Neural cell (in vitro differentiated cells): ENCODE measurements around the gene TMEM212. TPM values are rescaled to one million over a fixed set of nuclear protein-coding genes. Genes with fewer than 3 reads are reported as not detected.

Experiments
- H2AFZ ChIP-seq: fragments of 200-600, 300-800 bp; sonication (generic), shearing (Covaris generic); 2 replicates; pipeline ENCODE4 v1.6.0; 2014; ENCODE audit warnings: low read depth, mild to moderate bottlenecking, antibody characterized with exemption, low read length, moderate library complexity
- H3F3A ChIP-seq: fragments of 200-600 bp; shearing (Covaris generic); 2 replicates; pipeline ENCODE4 v1.6.1; 2016; ENCODE audit warnings: mild to moderate bottlenecking, moderate library complexity, mixed read lengths, antibody characterized with exemption, low read length; ENCODE audit not compliant: insufficient read depth, poor library complexity, severe bottlenecking
- H3K27ac ChIP-seq: fragments of 200-600, 300-800 bp; sonication (generic), shearing (Covaris generic); 2 replicates; pipeline ENCODE4 v1.5.1; 2014; ENCODE audit warnings: mild to moderate bottlenecking, low read length, moderate library complexity
- H3K27me3 ChIP-seq: fragments of 300-800, 200-600 bp; sonication (generic), shearing (Covaris generic); 2 replicates; pipeline ENCODE4 v1.6.0; 2014; ENCODE audit warnings: mild to moderate bottlenecking, low read depth, low read length, moderate library complexity; ENCODE audit not compliant: insufficient read depth
- H3K36me3 ChIP-seq: fragments of 300-800, 200-600 bp; sonication (generic), shearing (Covaris generic); 2 replicates; pipeline ENCODE4 v1.5.1; 2014; ENCODE audit warnings: mild to moderate bottlenecking, antibody characterized with exemption, low read length, moderate library complexity; ENCODE audit not compliant: insufficient read depth
- H3K4me2 ChIP-seq: fragments of 300-800, 200-600 bp; sonication (generic), shearing (Covaris generic); 2 replicates; pipeline ENCODE4 v1.6.0; 2014; ENCODE audit warnings: mild to moderate bottlenecking, low read length
- H3K4me3 ChIP-seq: fragments of 300-800, 200-600 bp; sonication (generic), shearing (Covaris generic); 2 replicates; pipeline ENCODE4 v1.5.1; 2014; ENCODE audit warnings: mild to moderate bottlenecking, low read length, moderate library complexity
- H3K79me2 ChIP-seq: fragments of 200-600 bp; shearing (Covaris generic); replicated peaks from 2 replicates; pipeline ENCODE4 v1.6.0; 2014; ENCODE audit warnings: mild to moderate bottlenecking, low read length, moderate library complexity; ENCODE audit not compliant: insufficient read depth
- H3K9ac ChIP-seq: fragments of 300-800, 200-600 bp; sonication (generic), shearing (Covaris generic); 2 replicates; pipeline ENCODE4 v1.6.1; 2016; ENCODE audit warnings: mild to moderate bottlenecking, low read length, mixed read lengths
- H3K9me2 ChIP-seq: fragments of 200-600 bp; shearing (Covaris generic); 2 replicates; pipeline ENCODE4 v1.6.1; 2016; ENCODE audit warnings: mild to moderate bottlenecking, low read length, mixed read lengths; ENCODE audit not compliant: insufficient read depth
- H3K9me3 ChIP-seq: fragments of 200-600, 300-800 bp; sonication (generic), shearing (Covaris generic); 2 replicates; pipeline ENCODE4 v1.6.1; 2016; ENCODE audit warnings: mild to moderate bottlenecking, mixed run types, low read length, moderate library complexity, mixed read lengths
- H4K20me1 ChIP-seq: fragments of 200-600 bp; shearing (Covaris generic); 2 replicates; pipeline ENCODE4 v1.6.1; 2016; ENCODE audit warnings: mild to moderate bottlenecking, mixed run types; ENCODE audit not compliant: insufficient read depth
- EP300 ChIP-seq: fragments of 450-650 bp; conservative IDR thresholded peaks from 2 replicates; pipeline ENCODE4 v1.6.1; 2014; ENCODE audit warnings: antibody characterized with exemption, mild to moderate bottlenecking, moderate library complexity; ENCODE audit not compliant: poor library complexity, severe bottlenecking
- EZH2 ChIP-seq: fragments of 200-600, 300-800 bp; shearing (Covaris generic), sonication (generic); IDR thresholded peaks from 2 replicates; pipeline ENCODE4 v1.6.1; 2014; ENCODE audit warnings: antibody characterized with exemption, low read length, borderline replicate concordance, mild to moderate bottlenecking; ENCODE audit not compliant: insufficient read depth, poor library complexity, severe bottlenecking
- MXI1 ChIP-seq: fragments of 450-650 bp; conservative IDR thresholded peaks from 2 replicates; pipeline ENCODE4 v1.6.1; 2014; ENCODE audit warnings: antibody characterized with exemption, mild to moderate bottlenecking; ENCODE audit not compliant: poor library complexity, severe bottlenecking
- POLR2AphosphoS5 ChIP-seq: IDR thresholded peaks from 2 replicates; pipeline ENCODE4 v1.6.1; 2012
- RAD21 ChIP-seq: fragments of 450-650 bp; conservative IDR thresholded peaks from 2 replicates; pipeline ENCODE4 v1.6.1; 2014; ENCODE audit warnings: antibody characterized with exemption, mild to moderate bottlenecking, moderate library complexity
- REST ChIP-seq: IDR thresholded peaks from 2 replicates; pipeline ENCODE4 v1.6.1; 2012; ENCODE audit warnings: borderline replicate concordance
- SMC3 ChIP-seq: fragments of 450-650 bp; conservative IDR thresholded peaks from 2 replicates; pipeline ENCODE4 v1.6.1; 2014; ENCODE audit warnings: antibody characterized with exemption, mild to moderate bottlenecking, moderate library complexity; ENCODE audit not compliant: poor library complexity
- TAF1 ChIP-seq: IDR thresholded peaks from 2 replicates; pipeline ENCODE4 v1.6.1; 2012; ENCODE audit warnings: low read depth
- polyA plus RNA-seq: library from polyadenylated mRNA; depleted of rRNA; stranded (reverse); fragments of >200 nt; gene quantifications from 2 replicates; pipeline ENCODE4 v1.2.3, GENCODE V29; 2014
- TF ChIP-seq, protein P1 (sequence below): fragments of 450-650 bp; IDR thresholded peaks from 2 replicates; pipeline ENCODE4 v1.5.1; 2014; ENCODE audit warnings: antibody characterized with exemption, mild to moderate bottlenecking, moderate library complexity; ENCODE audit not compliant: poor library complexity, severe bottlenecking

TMEM212 gene
- polyA plus RNA-seq, 1 donor from 2014 or later, result not detected

- no peak for TF ChIP-seq RAD21
- no peak for TF ChIP-seq EP300
- no peak for TF ChIP-seq SMC3
- no peak for TF ChIP-seq REST
- TF ChIP-seq MXI1, result no peak
- TF ChIP-seq POLR2AphosphoS5, result no peak
- TF ChIP-seq, protein P1, sequence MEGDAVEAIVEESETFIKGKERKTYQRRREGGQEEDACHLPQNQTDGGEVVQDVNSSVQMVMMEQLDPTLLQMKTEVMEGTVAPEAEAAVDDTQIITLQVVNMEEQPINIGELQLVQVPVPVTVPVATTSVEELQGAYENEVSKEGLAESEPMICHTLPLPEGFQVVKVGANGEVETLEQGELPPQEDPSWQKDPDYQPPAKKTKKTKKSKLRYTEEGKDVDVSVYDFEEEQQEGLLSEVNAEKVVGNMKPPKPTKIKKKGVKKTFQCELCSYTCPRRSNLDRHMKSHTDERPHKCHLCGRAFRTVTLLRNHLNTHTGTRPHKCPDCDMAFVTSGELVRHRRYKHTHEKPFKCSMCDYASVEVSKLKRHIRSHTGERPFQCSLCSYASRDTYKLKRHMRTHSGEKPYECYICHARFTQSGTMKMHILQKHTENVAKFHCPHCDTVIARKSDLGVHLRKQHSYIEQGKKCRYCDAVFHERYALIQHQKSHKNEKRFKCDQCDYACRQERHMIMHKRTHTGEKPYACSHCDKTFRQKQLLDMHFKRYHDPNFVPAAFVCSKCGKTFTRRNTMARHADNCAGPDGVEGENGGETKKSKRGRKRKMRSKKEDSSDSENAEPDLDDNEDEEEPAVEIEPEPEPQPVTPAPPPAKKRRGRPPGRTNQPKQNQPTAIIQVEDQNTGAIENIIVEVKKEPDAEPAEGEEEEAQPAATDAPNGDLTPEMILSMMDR, result no peak
- no peak for TF ChIP-seq EZH2
- TF ChIP-seq TAF1, result no peak
- Histone ChIP-seq H3K4me3 (no peak overlapping the region), H3K27me3 (no peaks in the 10 kb centered on the region), H3K27ac (no peak overlapping the region), H3K9me3 (no peaks in the 10 kb centered on the region), H3K9ac (no peak overlapping the region), H3K4me2 (no peak overlapping the region), H2AFZ (no peak overlapping the region), H4K20me1 (no peaks in the 10 kb centered on the region), H3F3A (no peaks in the 10 kb centered on the region), H3K36me3 (no peaks in the 10 kb centered on the region), H3K79me2 (no peaks in the 10 kb centered on the region), H3K9me2 (no peaks in the 10 kb centered on the region)
Observed at GRCh38 chr3:171836855-171837254, 6.3 kb upstream of the TMEM212 start.

DNA sequence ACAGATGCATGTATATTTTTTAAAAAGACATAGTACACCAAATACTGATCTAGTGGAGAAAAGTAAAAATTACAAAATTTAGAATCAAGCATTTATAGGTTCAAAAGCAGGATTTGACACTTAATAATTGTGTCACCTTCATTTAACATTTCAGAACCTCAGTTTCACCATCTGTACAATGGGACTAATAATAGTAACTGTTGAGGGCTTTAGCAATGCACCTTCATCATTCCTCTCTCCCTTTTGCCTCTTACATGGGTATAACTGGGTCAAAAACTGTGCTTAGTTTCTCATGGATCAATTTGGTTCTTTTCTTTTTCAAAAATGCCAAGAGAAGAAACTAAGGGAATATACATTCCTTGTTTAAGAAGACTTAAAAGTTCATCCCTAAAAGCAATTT is 5.5 kb upstream of the TMEM212 start:
- no peaks in the 10 kb centered on the region for H4K20me1 ChIP-seq
- TF ChIP-seq, protein P1, result no peak
- TF ChIP-seq SMC3 (no peak), MXI1 (no peak), REST (no peak), TAF1 (no peak), EP300 (no peak), RAD21 (no peak)
- H3F3A ChIP-seq, result no peaks in the 10 kb centered on the region
- no peaks in the 10 kb centered on the region for H3K9me2 ChIP-seq
- no peaks in the 10 kb centered on the region for H3K36me3 ChIP-seq
- H3K27me3 ChIP-seq, result no peaks in the 10 kb centered on the region
- no peak overlapping the region for H2AFZ ChIP-seq
- no peaks in the 10 kb centered on the region for H3K79me2 ChIP-seq
- no peak overlapping the region for H3K4me2 ChIP-seq
- no peak overlapping the region for H3K4me3 ChIP-seq
- no peak overlapping the region for H3K9ac ChIP-seq
- no peak overlapping the region for H3K27ac ChIP-seq
- H3K9me3 ChIP-seq, result no peaks in the 10 kb centered on the region
